GM21576 (cell line): Measurements from ENCODE around the gene TXNDC16.
"Not testable (repeated sequence)": the region's sequence is repeated elsewhere in the genome, so short reads cannot be mapped to it uniquely, and the experiment has no call there.

Experiments used
- ATAC-seq: cut with Tn5 transposase; IDR thresholded peaks from one replicate; pipeline ENCODE4 v1.9.1; 2021; ENCODE audit warnings: mild to moderate bottlenecking, moderate library complexity; ENCODE audit not compliant: unreplicated experiment

The TXNDC16 gene, protein sequence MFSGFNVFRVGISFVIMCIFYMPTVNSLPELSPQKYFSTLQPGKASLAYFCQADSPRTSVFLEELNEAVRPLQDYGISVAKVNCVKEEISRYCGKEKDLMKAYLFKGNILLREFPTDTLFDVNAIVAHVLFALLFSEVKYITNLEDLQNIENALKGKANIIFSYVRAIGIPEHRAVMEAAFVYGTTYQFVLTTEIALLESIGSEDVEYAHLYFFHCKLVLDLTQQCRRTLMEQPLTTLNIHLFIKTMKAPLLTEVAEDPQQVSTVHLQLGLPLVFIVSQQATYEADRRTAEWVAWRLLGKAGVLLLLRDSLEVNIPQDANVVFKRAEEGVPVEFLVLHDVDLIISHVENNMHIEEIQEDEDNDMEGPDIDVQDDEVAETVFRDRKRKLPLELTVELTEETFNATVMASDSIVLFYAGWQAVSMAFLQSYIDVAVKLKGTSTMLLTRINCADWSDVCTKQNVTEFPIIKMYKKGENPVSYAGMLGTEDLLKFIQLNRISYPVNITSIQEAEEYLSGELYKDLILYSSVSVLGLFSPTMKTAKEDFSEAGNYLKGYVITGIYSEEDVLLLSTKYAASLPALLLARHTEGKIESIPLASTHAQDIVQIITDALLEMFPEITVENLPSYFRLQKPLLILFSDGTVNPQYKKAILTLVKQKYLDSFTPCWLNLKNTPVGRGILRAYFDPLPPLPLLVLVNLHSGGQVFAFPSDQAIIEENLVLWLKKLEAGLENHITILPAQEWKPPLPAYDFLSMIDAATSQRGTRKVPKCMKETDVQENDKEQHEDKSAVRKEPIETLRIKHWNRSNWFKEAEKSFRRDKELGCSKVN

DNA sequence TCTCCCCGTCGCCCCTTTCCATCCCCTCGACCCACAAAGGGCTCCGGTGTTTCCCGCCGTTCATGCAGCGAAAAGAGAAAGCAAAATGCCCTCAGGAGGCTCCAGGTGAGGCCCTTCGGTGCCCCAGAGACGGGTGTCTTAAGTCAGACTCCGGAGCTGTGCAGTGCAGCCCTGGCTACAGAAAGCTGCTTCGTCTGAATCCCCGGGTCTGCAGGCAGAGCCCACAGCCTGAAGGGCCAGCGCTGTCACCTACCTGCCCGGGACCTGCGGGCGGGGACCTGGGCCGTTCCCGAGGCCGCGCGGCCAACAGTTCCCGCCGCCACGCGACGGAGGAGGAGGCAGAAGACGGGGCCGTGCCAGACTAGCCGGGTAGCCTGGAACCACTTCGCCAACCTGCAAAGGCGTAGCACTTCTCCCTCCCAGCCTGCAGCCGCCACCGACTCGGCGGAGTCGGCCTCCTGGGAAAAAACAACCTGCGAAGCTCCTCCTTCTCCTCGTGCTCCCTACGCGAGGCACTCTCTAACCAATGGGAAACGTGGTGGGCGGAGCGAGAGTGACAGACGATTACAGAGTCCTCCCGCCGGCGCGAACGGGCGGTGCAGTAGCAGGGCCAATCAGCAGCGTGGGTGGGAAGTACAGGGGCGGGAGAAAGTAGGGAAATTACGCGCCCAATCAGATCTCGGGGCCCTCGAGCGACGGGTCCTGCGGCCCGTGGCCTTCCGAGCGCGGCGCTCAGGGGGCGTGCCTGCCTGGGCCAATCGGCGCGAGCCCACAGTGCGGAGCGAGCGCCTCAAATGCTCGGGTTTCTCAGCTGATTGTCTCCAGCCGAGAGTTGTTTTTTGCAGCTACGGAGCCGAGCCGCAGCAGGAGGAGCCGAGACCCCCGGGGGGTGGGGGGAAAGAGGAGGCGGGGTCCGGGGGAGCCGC lies at the start of gene TXNDC16, which contains the start of gene GPR137C:
Gene TXNDC16 (minus strand): TSS at position 443 of the 926 bp plus-strand sequence. CDS start 8,948 bp downstream, outside the sequence.
Gene GPR137C (plus strand): TSS at position 774 of the 926 bp plus-strand sequence. CDS start 312 bp downstream, outside the sequence.
- peak; percentile 95 for ATAC-seq

DNA sequence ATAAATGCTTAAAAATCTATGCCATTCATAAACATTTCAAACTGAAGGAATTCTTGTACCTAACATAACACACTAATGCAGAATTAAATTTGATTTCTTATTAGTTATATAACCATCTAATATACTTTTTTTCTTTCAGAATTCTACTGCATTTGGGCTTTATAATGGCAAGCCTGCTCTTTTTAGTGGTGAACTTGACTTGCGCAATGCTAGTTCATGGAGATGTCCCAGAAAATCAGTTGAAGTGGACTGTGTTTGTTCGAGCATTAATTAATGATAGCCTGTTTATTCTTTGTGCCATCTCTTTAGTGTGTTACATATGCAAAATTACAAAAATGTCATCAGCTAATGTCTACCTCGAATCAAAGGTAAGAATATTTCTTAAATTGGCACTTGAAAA lies 47.7 kb upstream of the TXNDC16 start:
- ATAC-seq = no peak

DNA sequence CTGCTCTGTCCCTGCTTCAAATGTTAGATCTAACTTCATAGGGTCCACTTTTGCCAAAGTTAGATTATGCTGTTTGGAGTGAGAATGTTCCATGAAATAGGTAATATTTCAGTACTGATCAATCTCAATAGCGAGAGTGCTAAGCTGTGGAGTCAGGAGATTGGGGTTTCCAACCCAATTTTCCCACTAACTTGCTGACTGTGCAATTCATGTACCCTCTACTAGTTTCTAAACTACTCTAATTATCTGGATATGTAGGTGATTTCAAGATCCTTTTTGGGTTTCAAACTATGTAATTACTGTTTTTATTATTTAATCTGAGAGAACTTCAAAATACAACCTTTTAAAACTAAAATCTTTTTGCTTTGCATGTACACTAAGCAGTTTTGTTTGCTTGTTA lies 46.3 kb upstream of the TXNDC16 start:
- no peak for ATAC-seq

DNA sequence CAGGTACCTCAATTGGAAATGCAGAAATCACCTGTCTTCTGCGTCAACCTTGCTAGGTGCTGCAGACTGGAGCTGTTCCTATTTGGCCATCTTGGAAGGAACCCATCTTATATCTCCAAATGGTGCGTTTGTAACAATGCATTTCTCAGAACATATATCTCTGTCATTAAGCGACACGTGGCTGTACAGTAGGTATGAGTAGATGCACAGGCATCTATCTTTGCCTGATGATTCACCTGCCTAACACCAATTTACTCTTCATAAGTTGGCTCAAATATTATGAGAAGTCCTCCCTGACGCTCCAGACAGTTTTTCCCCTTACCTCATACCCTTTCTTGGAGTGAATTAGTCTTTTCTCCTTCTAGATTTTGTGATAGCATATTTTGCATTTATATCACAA lies 44.6 kb upstream of the TXNDC16 start:
- no peak for ATAC-seq

DNA sequence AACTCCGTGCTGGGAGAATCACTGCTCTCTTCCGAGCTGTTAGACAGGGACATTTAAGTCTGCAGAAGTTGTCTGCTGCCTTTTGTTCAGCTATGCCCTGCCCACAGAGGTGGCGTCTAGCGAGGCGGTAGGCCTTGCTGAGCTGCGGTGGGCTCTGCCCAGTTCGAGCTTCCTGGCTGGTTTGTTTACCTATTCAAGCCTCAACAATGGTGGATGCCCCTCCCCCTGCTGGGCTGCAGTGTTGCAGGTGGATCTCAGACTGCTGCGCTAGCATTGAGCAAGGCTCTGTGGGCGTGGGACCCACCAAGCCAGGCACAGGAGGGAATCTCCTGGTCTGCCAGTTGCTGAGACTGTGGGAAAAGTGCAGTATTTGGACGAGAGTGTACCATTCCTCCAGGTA lies 44.0 kb upstream of the TXNDC16 start:
- no peak for ATAC-seq

DNA sequence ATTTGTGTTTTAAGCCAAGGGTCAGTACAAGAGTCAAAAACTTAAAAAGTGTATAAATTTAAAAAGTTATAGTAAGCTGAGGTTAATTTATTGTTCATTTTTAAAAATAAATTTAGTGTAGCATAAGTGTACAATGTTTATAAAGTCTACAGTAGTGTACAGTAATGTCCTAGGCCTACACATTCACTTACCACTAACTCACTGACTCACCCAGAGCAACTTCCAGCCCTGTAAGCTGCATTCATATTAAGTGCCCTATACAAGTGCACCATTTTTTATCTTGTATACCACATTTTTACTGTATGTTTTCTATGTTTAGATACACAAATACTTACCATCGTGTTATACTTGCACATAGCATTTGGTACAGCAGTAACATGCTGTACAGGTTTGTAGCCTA lies 38.0 kb upstream of the TXNDC16 start:
- no peak for ATAC-seq

DNA sequence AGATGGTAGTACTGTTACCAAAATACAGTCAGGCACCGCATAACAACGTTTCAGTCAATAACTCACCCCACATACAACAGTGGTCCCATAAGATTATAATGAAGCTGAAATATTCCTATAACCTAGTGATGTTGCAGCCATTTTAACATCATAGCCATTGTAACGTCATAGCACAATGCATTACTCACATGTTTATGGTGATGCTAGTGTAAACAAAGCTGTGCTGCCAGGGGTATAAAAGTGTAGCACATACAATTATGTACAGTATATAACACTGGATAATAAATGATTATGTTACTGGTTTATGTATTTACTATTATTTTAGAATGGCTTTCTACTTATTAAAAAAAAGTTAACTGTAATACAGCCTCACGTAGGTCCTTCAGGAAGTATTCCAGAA lies 37.3 kb upstream of the TXNDC16 start:
- ATAC-seq = no peak

DNA sequence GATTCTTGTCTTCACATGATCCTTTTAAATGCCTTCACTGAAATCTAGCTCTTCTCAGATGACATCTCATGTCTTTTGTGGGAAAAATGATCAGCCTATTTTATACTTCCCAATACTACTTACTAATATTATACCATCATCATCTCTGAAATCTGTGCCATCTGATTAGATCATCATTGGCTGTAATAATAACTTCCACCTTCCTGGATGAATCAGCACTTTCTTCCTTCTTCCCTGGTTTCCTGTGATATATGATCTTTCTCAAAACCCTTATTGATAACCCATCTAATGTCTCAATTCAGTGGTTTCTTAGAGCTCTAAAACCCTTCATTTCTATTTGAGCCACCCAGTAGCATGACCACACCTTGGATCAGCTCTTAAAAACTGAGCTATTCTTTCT lies 31.2 kb upstream of the TXNDC16 start:
- no peak for ATAC-seq

DNA sequence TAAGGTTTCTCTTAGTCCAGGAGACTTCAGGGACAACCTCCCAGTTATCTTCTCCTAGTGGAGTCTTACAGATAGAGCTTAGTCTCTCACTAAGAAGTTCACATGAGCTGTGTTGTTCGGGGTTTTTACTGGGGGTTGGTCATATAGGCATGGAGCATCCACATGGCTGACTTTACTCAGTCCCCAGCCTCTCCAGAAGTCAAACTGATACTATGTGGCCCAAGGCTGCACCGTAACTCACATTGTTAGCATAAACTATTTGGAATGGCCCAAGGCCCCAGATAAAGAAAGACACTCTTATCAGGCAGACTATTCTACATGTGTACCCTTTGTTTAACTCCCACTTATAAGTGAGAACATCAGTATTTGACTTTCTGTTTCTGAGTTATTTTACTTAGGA lies 23.6 kb upstream of the TXNDC16 start:
- ATAC-seq = no peak

DNA sequence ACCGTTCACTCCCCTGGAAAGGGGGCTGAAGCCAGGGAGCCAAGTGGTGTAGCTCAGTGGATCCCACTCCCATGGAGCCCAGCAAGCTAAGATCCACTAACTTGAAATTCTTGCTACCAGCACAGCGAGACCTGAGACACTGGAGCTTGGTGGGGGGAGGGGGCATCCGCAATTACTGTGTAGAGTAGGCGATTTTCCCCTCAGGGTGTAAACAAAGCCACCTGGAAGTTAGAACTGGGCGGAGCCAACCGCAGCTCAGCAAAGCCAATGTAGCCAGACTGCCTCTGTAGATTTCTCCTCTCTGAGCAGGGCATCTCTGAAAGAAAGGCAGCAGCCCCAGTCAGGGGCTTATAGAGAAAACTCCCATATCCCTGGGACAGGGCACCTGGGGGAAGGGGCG lies 16.1 kb upstream of the TXNDC16 start:
- ATAC-seq = not testable (repeated sequence)

DNA sequence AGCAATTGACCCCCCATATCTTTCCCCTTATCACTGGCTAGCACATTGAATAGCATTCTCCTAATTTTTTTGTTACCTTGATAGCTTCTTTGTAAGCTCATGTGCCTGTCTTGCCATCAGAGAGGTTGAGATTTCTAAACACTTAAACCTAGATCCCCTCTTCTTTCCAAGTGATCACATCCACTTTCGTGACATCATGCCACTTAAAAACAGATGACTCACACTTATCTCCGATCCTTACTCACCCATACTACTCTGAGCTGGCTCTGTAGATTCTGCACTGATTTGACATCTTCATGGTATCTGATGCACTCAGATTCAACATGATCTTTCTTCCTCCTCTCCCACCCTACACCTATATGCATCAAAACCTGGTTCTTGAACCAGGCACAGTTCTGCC lies 10.8 kb upstream of the TXNDC16 start:
- ATAC-seq = no peak

DNA sequence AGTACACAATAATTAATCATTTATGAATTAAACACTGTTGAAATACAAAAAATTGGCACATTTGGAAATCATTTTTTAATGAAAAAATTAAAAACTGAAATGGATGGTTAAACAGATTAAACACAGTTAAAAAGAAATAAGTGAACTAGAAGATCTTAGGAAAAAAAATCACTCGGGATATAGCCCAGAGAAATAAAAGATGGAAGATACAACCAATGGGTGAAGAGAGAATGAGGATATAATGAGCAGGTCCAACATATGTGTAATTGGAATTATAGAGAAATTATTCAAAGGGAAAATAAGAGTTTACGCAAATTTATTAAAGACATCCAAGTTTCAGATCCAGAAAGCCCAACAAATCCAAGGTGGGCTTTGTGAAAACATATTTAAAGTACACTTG lies 6.4 kb upstream of the TXNDC16 start:
- no peak for ATAC-seq

DNA sequence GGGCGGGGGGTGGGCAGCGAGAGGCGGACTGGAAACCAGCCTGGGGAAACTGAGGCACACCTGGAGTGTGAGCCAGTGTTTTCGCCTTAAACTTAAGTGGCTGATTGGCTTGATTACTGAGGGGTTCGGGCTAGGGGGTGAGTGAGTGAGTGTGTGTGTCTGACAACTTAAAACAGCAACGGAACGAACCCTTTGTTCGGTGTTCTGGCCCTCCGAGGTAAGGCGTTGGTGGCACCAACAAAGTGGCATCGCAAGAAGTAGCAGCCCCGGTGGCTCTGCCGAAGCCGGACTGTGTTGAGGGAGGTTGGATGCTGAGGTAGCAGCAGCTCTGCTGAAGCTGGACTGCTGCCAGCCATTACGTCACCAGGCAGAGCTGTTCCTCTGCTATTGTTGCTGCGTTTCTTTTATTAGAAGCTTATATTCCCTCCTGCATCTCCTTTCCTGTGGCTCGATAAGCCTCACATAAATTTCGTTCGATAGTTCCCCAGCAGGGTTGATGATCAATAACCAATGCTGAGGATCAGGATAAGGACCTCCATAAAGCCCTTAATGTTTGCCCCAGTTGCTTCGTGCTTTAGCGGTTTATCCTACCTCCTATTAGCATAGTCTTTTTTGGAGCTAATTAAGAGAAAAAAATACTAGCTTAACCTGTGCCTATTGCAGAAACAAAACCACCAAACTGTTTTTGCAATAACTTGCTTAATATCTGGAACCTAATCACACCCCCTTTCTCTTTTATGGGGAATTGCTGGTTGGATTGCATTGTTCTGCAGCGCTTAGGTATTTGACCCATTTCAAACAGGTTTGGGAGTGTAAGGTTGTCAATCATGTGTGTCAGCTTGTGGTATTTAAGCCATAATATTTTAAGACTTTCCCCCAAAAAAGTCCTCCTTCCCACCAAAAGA lies 1.6 kb upstream of the TXNDC16 start:
- no peak for ATAC-seq

DNA sequence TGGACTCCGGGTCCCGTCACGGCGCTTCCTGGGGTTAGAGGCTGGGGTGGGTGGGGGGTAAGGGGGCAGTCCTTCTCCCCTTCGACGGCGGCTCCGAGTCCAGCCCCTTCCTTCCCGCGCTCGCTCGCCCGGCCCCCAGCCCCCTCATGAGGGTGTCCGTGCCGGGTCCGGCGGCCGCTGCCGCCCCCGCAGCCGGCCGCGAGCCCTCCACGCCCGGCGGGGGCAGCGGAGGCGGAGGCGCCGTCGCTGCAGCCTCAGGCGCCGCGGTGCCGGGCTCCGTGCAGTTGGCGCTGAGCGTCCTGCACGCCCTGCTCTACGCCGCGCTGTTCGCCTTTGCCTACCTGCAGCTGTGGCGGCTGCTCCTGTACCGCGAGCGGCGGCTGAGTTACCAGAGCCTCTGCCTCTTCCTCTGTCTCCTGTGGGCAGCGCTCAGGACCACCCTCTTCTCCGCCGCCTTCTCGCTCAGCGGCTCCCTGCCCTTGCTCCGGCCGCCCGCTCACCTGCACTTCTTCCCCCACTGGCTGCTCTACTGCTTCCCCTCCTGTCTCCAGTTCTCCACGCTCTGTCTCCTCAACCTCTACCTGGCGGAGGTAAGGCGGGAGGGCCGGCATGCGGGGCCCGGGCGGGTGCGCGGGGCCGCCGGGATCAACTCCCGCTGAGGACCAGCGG lies 831 bp upstream of the TXNDC16 start:
- ATAC-seq = peak; percentile 18

DNA sequence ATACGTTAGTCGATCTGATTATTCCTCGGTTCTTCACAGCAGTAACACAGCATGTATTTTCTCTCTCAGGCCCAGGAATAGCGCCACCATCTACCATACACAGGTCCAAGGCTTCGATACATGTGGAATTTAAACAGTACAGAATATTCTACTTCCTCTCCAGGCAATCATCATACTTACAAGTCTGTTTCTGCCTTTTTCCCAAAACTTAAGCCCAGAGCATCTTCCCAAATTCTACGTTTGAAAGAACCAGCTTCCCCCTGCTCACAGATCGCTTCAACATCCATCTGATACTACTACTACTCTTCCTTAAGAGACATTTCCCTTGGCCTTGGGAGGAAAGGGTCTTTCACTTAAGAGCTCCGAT lies 626 bp downstream of the TXNDC16 start:
- no peak for ATAC-seq

DNA sequence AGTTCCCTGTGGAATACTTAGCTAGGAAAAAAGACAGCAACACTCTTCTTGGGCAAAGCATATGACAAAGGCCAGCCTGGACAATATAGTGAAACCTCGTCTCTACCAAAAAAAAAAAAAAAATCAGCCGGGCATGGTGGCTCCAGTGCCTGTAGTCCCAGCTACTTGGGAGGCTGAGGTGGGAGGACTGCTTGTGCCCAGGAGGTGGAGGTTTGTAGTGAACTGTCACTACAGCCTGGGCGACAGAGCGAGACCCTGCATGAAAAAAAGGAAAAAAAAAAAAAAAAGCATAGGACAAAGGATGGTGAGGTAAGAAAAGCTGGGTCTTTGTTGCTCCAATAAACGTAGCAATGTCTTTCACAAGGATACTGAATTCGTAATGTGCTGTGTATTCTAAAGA lies 1.1 kb downstream of the TXNDC16 start:
- ATAC-seq = no peak

DNA sequence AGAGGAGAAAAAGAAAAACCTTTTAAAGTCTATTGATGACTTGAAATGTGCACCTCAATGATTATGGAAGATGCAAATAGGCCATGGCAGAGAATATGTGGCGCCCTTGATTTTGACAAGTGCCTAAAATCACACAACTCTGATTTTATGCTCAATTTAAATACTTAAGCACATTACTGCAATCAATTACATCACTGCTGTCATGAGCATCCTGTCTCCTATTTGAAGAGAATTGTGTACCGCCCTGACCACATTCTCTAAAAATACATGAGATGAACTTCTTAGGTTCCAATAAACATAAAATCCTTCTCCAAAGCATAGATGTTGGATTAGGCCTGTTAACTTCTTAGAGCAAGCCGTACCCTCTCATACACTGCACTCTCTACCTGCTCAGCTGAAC lies 1.6 kb downstream of the TXNDC16 start:
- no peak for ATAC-seq

DNA sequence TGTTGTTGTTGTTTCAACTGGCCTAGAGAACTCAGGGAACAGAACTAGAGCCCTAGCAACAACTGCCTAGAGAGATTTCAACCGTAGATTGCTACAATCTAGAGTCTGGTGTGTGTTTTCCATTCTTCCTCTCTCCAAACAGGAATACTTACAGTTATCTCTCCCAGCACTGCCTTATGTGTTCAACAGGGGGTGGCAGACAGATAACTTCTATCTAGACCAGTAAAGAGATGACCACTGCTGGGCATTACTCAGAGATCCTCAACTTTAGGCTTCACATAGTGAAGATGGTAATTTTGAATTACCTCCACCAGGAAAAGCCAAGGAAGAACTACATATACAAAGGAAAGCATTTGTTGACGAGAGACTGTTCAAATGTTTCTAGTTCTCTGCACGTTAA lies 4.8 kb downstream of the TXNDC16 start:
- ATAC-seq = no peak

DNA sequence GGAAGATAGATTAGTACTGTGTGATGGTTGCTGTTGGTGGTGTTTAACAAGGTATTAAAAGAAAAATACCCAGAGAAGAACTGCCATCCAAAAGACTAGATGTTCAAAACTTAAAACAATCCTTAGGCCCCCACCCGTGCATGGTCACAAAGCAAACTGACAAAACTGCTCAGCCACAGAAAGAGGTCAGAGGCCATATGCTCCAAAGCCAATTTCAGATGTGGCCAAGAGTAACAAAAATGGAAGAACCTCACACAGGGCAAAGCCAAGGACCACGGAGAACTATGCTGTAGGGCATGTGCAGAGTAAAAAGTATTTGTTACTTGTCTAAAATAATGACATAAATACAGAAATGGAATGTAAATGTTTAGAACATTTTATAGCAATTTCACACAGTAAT lies 5.3 kb downstream of the TXNDC16 start:
- ATAC-seq = no peak

DNA sequence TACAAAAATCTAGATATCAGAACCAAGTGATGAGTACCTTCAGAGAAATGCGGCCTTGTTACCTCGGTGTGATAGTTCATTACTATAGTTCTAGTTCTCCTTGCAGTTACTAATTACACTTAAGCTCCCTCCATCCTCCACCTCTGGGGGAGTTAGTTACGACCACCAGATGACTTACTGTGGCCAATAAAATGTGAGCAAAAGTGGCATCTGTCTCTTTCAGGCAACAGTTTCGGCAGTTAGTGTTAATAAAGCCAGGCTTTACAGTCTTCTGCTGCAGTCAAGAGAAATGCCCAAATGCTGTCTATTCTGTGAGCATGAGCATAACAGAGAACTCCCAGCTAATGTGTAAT lies 6.0 kb downstream of the TXNDC16 start:
- ATAC-seq = no peak
